ENCODE data around the gene COL23A1.

COL23A1 gene

DNA sequence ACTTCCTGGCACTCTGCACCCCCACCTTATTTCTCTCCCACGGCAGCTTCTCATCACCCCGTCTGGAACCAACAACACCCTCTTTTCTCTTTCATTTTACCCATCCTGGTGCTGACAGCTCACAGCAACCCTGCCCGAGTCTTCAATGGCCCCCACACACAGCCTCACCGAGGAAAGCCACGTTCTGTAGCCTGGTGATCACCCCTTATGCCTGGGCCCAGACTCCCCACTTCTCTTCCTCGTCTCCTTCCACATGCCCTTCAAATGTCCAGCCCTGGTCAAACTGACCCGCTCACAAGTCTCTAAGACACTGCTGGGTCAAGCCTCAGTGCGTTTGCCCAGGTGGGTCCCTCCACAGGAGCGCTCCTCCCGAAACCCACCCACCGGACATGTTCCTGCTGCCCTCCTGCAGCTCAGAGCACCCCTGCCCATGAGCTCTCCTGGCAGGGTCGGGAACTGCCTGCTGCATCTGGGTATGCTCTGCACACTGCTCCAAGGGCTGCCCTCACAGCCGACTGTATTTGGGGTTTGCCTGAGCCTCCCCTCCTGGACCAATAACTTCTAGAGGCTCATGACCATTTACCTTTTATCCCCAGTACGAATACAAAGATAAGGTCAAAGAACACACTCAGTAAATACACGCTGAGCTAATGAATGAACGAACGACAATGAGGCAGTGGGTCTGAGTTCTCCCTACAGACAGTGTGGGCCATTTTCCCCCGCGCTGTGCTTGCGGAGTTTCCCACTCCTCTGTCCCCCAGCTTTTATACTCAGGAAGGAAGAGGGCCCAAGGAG, 202.9 kb downstream of the COL23A1 start:
- DNase-seq, result no peak

DNA sequence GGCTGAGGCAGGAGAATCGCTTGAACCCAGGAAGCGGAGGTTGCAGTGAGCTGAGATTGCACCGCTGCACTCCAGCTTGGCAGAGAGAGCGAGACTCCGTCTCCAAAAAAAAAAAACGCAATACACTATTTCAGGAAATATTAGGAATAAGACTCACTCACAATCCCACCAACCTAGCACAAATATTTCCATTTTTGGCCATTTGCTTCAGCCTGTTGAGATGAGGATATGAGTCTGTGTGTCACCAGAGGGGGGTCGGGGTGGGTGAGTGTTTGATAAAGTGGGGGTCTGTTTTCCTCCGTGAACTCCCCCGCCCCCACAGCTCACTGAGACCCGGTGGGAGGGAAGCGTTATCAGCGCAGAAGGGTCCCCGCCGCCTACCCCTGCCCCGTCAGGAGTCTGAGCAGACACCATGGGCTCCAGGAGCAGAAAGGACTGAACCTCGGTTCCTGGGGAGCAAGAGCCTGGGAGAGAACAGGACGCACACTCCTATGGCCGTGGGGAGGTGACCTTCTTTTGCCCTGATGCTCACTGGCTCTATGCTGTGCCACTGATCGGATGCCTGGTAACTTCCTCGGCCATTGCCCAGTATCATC, 203.8 kb downstream of the COL23A1 start:
- no peak for DNase-seq

DNA sequence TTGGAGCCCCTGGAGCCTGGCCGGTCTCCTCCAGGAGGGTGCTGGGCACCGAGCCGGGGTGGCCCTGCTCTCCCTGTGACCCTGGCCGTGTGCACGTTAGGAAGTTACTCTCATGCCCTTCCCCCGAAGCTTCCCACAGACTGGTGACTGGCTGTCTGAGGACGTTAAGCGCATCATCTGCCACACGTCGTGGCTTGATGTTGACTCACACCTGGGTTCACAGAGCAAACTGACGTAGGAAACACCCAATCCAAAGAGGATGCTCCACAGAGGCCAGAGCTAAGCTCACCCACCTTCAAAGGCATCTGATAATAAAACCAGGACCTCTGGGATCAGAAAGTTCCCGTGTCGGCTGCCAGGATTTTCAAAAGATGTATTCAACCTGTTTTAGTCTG, 204.7 kb downstream of the COL23A1 start:
- DNase-seq, result no peak

DNA sequence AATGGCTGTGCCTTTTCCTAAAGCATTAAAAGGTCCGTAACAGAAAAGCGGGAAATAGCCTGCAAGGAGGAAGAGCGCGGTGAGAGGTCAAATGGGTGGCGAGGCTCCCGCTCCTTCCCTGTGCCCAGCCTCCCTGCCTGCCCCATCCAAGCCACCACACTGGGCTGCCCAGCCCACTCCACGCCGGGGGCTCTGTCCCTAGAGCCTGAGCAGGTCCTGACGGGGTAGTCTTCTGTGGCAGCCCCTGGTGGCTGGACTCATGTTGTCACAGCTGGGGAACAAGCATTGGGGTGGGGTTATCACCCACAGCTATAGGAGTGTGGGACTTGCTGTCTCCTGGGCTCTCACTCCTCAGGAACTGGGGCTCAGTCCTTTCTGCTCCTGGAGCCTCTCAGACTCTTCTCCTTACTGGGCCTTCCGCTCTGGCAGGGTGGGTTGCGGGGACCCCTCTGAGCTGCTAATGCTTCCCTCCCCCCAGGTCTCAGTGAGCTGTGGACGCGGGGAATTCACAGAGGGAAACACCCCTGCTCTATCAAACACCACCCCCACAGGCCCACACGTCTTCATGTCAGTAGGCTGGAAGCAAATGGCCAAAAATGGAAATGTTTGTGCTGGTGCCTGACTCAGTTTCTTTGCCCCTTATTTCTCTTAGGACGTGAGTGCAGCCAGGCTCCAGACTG, 205.2 kb downstream of the COL23A1 start:
- DNase-seq, result no peak

DNA sequence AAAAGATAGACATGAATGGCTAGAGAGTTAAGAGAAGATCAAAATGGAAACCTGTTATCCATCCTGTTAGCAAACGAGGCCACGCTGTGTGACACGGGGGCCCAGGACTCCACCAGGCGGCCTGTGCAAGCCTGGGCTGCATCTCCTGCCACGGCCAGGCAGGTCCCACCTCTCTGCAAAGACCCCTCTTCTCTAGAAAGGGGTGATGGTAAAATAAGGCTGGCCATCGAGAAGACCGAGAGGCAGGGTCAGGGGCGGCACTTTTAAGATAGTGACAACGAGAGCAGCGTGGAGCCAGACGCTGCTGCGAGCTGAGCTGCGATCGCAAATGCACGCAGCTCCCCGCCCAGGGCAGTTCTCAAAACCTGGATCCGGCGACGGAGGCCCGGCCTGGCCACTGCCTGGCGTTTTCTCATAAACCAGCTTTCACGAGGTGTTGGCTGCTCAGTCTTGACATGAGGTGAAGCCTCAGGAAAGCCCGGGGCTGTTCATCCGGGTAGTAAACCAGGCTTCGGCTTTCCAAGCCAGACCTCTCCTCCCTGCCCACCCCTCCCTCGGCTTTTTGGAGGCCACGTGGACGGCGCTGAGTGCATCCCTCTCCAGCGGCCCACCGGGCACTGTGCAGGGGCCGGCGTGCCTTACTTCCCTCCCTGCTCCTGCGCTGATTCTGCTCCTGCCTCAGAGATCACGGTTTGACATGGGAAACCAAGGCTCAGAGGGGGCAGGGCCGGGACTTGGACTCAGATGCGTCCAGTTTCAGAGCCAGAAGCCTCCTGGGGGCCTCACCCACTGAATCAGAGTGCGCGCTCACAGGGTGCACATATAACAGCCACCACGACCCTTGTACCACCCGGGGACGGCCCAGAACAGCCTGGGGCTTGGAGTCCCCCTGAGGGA, 206.0 kb downstream of the COL23A1 start:
- DNase-seq, result no peak

DNA sequence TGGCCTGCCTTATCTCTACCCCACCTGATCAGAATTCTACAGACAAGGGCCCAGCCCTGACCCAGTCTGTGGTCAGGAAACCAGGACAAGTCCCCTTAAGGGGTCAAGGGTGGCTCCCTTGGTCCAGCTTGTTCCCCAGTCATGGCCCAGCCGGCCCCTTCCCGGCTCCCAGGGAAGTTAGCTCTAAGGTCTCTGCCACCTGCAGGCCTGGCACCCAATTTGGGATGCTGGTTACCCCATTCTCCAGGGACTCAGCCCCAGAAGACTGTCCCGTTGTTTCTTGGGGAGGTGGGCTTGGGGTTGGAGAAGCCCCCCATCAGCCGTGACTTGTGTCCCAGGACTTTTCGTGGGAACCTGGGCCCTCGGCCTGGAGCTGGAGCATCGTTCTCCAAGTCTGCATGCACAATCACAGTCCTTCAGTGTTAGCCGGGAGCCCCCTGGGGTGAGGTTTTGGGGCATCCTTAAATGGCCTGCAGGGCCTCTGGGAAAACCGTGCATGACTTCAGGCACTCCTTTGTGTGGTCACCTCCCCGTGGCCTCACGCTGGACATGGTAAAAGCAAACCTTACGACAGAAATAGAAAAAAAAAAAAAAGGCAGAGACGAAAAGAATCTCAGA, 206.8 kb downstream of the COL23A1 start:
- DNase-seq, result no peak

DNA sequence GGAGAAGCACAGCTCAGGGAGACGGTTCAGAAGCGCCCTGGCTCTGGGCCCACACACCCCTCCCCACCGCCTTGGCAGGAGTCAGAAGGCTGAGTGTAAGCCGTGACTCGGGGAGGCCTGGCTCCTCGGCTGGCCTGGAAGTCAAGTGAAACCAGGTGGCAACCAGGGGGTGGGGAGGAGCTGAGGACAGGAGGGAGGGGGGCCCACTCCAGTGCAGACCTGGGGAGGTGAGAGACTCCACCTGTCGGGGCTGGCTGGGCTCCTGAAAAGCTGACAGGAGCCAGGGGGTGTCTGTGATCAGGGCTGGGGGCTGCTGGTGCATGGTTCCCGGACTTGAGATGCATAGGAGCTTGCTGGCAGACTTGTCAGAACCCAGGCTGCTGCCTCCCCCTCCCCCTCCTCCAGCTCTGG, 207.4 kb downstream of the COL23A1 start:
- peak; percentile 51 for DNase-seq

DNA sequence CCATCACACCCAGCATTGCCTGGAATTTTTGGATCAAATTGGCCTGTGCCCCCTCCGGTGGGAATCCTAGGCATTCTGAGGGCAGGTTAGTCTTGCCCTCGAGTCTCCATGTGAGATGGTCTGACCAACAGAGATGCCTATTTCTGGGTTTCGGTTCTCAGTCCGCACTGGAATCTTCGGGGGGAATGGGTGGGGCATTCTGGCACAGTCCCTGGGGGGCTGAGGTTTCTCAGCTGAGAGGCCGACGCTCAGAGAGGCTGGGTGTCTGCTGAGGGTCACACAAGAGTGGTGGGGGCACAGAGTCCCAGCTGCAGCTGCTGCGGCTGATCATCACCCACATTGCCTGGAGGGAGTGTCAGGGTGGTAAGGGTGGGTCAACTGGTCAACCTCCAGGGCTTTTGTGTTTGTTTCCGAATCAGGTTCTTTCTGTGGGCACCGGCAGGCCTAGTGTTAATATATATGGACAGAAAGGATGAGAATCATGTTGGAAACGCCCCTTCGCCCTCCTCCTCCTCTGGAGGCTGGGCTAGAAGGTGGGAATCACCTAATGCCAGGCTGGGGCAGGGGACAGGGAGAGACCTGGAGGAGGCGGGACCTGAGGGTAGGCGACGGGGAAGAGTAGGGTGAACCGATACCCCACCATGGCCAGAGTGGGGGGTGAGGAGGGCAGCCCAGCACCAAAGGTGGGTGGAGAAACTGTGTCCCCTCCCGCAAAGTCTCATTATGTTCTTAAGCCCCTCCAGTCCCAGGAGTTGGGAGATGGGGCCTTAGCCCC, 208.1 kb downstream of the COL23A1 start:
- no peak for DNase-seq

DNA sequence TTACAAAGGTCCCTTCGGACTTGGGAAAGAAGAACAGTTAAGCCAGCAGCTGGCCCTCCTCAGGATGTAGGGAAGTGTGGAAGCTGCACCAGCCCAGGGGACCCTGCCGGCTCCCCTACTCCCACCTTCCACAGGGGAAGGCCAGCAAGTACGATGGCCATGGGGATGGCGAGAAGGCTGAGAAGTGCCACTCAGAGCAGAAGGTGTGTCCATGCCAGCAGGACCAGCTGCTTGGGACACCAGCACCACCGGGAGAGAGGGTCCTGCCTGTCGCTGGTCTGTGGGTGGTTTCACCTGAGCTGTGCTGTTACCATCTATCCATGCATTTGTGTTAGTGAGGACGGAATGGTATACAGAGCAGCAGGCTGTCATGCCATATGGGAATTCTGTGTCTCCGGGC, 209.0 kb downstream of the COL23A1 start:
- no peak for DNase-seq

DNA sequence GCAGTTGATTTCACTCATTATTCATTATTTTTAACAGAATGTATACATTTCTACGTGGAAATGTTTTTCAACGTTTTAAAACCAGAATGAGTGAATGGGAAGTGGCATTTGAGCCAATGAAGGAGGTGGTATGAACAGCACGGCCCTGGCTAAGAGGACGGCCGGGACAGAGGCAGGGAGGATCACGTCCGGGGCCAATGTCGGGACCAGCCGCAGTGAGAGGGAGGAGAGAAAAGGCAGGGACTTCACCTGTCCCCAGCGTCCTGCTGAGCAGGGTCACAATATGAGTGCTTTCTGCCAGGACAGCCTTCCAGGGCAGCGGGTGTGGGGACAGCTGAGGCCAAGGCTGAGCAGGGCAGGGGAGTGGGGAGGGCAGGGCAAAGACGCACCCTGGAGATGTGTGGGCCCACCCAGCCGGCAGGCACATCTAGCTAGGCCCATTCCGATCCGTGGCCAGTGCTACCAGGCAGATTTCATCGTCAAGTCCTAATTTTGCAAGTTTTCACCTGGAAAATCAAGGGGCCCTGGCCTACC, 209.6 kb downstream of the COL23A1 start:
- no peak for DNase-seq

DNA sequence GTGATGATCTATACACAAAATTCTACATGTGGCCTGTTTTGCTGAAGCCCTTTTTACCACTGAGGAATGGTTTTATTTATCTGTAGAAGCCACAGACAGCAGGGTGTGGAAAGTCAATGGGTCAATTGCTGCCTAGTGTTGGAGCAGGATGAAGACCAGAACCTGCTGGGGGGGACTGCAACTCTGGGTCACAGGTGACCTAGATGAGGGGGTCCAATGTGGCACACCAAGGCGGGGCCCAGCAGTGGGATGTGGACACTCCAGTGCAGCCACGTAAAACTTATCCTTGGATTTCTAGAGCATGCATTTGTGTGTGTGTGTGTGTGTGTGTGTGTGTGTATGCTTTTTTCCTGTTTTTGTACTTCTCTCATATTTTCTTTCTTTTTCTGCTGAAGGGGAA, 210.1 kb downstream of the COL23A1 start:
- DNase-seq, result no peak

DNA sequence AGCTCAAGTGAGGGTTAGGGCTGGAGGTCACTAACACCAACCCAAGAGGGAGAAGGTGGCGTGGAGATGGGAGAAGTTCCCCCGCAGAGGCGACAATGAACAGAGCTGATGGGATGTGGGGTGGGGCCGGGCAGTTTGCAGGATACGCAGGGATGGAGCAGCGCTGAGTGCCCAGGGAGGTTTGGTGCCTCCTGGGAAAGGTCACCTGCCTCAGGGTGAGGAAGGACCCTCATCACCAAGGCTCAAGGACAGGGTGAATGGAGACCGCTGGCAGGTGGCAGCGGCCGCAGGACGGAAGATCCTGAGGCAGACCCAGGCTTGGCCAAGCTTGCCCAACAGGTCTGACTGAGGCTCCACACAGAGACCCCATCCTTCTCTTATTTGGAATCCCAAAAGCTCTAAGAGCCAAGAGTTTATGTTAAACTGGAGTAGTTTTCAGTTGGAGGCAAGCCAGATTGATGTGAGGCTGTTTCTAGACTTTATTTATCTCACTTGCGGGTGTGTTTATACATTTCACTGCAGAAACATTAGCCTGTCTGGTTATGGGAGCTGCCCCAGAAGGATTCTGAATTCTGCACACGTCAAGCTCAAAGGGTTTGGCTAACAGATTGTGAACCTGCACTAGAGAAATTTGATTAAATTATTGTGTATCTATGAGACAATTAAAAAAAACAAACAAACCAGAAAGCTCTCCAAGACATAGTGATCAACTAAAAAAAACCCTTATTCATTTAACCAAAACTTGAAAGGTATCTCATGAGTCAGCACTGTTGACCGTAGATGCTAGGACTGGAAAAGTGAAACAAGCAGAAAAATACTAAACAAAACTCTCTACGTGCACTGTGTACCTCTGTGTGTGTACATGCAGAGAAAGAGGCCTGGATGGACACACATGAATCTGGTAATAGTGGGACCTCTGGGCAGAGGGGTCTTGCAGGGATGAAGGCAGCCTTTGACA, 211.4 kb downstream of the COL23A1 start:
- DNase-seq, result no peak

DNA sequence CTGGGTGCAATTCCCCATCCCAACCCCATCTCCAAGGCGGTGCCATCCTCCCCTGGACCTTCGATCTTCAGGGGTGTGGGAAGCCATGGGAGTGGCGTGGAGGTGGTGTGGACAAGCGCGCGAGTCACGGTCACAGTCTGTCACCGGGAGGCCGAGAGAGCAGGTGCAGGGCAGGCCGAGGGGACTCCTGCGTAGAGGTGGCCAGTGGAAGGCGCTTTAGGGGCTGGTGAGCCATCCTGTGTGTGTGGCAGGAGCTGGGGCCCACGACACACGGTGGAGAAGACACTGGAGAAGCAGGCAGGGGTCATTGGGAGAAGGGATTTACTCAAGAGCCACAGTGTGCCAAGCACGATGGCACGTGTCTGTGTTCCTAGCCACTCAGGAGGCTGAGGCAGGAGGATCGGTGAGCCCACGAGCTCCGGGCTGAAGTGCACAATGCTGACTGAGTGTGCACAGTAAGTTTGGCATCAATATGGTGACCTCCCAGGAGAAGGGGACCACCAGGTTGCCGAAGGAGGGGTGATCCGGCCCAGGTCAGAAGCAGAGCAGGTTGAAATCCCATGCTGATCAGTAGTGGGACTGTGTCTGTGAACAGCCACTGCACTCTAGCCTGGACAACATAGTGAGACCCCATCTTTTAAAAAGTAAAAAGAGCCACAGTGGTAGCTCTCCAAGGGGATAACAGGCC, 212.5 kb downstream of the COL23A1 start:
- DNase-seq, result no peak

DNA sequence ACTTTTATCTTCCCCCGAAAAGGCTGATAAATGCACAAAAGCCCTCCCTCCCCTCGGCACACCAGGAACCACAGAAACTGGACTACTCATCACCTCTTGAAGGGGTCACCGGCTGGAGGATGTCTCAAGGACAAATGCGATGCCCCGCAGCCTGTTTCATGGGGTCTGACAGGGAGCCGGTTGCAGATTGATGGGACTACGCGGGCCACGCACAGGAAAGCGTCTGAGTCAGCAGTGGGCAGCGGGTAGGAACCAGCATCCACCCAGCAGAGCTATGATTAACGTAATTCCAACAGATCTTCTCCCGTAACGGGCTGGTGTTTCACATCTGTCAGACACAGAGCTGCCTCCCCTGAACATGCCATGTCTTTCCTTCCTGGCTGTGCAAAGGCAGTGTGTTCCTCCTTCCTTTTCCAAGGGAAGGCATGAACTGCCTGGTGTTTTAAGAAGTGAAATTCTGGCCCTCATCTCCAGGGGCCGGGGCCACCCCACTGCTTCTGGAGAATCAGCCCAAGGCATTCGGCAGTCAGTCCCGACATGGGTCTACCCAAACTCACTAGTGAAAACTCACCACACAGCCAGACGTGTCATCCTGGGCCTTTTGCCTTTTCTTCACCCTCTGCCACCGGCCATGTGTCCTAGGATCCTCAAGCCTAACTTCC, 213.1 kb downstream of the COL23A1 start:
- DNase-seq, result no peak

DNA sequence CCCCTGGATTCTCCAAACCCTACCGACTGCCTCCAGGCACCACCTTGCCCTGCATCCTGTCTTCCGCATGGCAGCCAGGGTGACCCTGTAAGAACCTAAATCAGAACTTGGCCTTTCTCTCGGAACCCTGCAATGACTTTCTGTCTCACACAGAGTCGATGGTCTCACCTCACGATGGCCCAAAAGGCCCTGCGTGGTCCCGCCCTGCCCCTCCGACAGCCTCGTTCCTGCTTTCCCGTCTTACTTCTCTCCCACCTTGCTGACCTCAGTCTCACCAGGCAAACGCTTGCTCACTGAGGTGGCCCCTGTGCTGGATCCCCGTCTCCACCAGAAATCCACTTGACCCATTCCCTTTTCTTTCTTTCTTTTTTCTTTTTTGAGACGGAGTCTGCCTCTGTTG, 214.8 kb downstream of the COL23A1 start:
- no peak for DNase-seq

DNA sequence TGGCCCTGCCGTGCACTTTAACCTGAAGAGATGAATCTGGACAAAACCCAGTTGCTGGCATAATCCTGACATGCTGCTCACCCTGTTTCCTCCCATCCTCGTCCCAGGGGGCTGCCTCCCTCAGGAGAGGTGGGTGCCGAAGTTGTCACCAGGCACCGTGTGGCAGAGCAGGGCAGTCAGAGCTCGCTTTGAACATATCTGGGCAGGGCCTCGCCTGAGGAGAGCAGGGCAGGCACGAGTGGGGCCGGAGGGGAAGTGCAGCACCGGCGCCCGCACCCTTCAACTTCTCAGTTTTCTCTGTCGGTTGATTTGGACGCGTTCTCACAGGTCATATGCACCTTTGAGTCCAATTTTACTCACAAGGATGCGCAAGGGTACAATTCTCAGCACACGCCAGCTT, 216.5 kb downstream of the COL23A1 start:
- DNase-seq, result no peak

DNA sequence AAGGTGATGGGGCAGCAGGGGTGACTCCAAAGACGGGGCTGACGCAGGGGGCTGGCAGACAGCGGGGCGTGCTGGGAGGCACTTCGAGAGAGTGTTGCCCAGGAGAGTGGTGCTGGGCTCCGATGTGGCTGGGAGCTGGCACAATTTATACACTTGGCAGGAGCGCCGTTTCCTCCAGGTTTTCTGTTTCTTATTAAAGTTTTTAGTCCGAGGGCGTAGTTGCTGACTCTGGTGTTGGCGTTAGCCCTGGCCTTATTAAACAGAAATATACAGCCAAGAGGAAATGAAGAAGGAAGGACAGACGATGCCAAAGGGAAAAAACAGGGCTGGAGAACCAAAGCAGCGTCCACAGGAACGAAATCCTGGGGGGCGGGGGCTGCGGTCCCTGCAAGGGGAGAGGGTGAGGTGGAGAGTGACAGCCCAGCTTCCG, 218.0 kb downstream of the COL23A1 start:
- DNase-seq, result no peak

DNA sequence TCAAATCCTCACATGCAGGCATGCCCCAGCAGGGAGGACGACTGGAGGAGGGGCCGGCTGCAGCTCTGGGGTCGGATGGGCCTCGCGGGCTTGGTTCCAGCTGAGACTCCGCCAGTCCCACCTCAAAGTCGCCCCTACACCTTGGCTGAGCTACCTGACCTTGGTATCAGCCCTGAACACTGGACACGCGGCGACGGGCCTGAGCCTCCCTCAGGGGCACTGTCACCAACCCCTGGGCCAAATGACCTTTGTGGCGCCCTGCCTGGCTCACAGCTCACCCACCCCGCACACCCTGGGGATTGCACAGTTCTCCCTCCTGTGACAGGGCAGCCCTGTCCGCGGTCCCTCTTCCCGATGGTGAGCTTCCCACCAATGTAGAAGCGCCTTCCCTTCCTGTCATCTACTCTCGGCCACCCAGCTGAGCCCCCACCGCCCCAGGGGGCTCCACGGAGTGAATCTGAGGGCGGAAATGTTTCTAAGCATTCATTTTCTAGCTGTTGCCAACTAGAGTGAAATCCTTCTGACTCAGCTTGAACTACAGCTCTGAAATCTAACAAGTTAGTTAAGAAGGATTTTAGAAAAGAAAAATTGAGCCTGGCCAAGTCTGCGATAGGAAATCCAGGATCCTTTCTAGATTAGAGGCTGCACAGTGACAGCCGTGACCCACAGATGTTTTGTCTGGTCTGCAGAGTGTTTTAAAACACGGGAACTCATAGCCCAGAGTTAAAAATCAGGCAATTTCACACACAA, 218.7 kb downstream of the COL23A1 start:
- DNase-seq, result no peak

Measured in NCI-H345 (cell line).